Stimulated activated CD8-positive, alpha-beta memory T cell treated with anti-CD3 and anti-CD28 coated beads, Interleukin-15, amount 100 ng/mL, for 24 hours (primary cell): ENCODE results near the gene MAP4K2.
"Not testable (repeated sequence)": the region's sequence is repeated elsewhere in the genome, so short reads cannot be mapped to it uniquely, and the experiment has no call there.

Source experiments
- DNase-seq: peaks from one replicate; pipeline ENCODE4 v3.0.0-alpha.2; 2020; ENCODE audit warnings: low read depth

Gene MAP4K2

GRCh38 chr11:64838600-64839334 is 35.8 kb upstream of the MAP4K2 start:
- DNase-seq: no peak

DNA sequence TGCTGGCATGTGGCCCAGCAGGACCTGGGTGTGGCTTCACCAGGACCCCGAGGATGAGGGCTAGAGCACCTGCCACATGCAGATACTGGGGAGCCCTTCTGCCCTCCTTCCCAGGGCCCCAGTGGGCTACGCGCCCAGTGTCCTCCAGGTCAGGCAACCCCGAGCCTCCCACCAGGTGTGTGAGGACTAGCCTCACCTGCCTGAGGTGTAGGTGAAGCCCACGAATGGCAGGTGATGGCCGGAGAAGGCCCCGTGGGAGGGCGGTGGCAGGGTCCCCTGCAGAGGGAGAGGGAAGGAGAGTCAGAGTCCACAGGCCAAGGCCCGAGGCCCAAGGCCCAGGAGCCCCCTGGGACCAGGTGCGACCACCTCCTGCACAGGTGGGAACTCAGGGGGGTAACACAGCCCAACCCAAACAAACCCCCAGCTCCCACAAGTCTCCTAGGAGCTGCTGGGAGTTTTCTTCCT is 34.9 kb upstream of the MAP4K2 start:
- no peak for DNase-seq

- DNase-seq: no peak
Observed at GRCh38 chr11:64836448-64837072, 33.5 kb upstream of the MAP4K2 start.

- DNase-seq: no peak
Observed at GRCh38 chr11:64835616-64836447, 32.8 kb upstream of the MAP4K2 start.

- no peak for DNase-seq
Observed at GRCh38 chr11:64834723-64835615, 32.0 kb upstream of the MAP4K2 start.

- DNase-seq: no peak
Observed at GRCh38 chr11:64834031-64834722, 31.2 kb upstream of the MAP4K2 start.

DNA sequence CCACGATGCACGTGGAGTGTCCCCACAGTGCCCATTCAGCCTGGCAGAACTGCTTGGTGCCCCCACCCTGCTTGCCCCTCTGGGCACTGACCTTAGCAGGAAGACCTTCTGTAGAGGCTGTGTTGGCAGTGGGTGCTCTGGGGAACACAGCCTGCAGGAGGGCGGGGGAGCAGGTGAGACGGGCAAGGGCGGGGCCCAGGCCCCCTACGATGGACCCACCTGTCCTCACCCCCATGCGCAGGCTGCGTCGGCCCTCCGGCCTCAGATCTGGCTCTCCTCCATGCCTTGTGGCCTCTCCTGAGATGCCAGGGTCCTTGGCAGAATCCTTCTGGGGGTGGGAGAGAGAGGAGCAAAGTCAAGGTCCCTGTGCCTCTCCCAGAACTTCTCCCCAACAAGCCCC is 30.5 kb upstream of the MAP4K2 start:
- no peak for DNase-seq

- no peak for DNase-seq
Observed at GRCh38 chr11:64833198-64833502, 30.1 kb upstream of the MAP4K2 start.

- no peak for DNase-seq
Observed at GRCh38 chr11:64832467-64833197, 29.6 kb upstream of the MAP4K2 start.

- DNase-seq: no peak
Observed at GRCh38 chr11:64831411-64831891, 28.4 kb upstream of the MAP4K2 start.

DNA sequence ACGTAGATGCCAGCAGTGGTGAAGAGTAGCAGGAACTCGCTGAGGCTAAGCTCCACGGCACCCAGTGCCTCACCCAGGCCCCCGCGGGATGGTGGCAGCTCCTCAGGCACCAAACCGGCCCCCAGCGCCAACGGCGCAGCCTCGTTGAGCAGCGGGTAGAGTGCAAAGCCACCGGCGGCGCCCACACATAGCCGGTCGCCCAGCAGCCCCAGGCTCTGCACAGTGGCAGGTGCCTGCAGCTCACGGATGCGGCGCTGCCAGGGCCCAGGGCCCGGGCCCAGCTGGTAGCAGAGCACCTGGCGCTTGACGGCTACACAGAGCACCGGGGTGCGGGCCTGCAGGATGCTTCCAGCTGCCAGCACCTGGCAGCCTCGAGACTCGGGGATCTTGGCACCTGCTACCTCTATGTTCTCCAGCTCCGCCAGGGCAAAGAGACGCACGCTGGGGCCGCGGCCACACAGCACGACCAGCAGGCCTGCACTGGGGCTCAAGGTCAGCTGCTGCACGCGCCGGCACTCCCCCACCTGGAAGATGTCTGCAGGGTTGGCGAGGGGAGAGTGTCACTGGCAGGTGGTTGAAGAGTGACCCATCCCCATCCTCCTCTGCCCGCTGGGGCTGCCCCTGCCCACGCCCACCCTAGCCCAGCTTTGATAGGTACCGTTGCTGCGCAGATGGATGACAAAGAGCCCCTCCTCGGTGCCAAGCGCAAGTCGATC is 26.7 kb upstream of the MAP4K2 start:
- DNase-seq: no peak

DNA sequence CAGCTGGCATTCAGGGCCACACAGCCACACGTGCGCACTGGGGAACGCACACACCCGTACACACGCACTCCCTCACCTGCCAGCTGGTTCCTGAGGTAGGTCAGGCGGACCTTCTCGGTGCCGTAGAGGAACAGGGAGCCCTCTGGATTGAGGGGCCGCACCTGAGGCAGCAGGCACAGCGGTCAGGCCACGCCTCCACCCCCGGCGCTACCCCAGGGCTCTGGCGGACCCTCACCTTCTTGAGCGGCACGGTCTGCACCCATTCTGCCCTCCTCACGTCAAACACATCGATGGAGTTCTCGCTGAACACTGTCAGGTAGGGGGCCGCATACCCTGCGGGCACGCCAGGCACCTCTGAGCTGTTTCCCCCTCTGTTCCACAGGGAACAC is 24.4 kb upstream of the MAP4K2 start:
- no peak for DNase-seq

DNA sequence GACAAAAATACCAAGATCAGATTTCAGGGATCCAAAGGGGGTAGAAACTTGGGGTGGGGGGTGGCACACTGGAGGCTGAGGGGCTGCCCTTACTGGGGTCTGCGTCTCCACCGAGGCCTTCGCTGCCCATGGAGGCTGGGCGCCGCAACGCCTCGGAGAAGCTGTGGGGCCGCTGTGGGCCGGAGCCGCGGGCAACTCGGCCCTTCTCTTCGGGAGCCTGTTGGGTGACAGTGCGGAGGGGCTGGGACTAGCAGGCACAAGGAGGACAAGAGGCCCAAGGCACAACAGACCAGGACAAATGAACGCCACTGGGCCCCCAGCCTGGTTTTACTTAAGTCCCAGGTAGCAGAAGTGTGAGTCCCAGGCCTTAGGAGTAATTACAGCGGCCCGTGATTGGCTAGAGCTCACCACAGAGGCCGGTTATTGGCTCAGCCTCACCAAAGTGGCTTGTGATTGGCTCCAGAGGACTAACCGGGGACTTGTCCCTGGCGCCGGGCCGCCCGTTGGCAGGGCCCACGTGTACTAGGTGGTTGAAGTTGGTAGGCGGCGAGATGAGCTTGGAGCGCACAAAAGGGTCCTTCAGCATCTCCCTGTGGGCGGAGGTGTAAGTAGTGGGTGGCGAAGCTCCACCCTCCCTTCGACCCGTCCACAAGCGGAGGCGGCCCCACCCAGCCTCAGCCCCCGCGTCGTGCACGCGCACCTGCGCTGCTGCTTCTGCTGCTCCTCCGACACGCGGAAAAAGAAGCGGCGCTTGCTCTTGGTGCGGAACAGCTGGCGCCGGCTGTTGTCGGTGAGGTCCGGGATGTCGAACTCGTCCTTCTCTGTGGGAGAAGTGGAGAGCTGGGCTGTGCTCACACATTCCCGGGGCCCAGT is 23.8 kb upstream of the MAP4K2 start:
- DNase-seq: no peak

DNA sequence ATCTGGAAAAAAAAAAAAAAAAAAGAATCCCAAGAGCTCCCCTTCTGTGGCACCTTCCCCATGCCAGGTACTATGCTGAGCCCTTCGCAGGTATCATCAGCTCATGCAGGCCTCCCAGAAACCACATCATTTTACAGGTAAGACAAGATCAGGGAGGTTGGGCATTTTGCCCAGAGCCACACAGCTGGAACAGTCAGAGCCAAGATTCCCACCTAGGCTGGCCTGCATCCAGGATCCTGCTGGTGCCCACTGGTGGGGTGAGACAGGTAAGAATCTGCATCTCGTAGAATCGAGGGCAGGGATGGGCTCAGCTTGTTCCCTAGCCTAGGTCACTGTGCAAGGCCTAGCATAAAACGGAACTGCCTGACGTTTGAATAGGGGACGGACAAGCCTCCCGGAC is 23.0 kb upstream of the MAP4K2 start:
- DNase-seq: no peak

GRCh38 chr11:64823568-64824119 is 20.6 kb upstream of the MAP4K2 start:
- DNase-seq: no peak

- DNase-seq: no peak
Observed at GRCh38 chr11:64817476-64817875, 14.5 kb upstream of the MAP4K2 start.

GRCh38 chr11:64815433-64815832 is 12.4 kb upstream of the MAP4K2 start:
- not testable (repeated sequence) for DNase-seq

DNA sequence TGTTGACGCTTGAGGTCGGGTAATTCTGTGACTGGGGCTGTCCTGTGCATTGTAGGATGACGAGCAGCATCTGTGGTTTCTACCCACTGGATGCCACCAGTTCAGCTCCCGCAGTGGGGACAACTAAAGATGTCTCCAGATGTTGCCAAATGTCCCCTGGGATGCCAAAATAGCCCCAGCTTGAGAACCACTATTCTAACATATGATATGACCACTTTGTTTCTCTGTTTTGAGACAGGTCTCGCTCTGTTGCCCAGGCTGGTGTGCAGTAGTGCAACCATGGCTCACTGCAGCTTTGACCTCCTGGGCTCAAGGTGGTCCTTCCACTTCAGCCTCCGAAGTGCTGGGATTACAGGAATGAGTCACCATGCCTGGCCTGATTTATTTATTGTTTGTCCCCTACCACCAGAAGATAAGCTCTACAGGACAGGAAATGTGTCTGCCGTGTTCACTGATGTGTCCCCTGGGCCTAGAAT is 11.7 kb upstream of the MAP4K2 start:
- DNase-seq: no peak
